ENCODE results near the gene PGRMC2.
"Not testable (repeated sequence)": the region's sequence is repeated elsewhere in the genome, so short reads cannot be mapped to it uniquely, and the experiment has no call there.

PGRMC2 gene

DNA sequence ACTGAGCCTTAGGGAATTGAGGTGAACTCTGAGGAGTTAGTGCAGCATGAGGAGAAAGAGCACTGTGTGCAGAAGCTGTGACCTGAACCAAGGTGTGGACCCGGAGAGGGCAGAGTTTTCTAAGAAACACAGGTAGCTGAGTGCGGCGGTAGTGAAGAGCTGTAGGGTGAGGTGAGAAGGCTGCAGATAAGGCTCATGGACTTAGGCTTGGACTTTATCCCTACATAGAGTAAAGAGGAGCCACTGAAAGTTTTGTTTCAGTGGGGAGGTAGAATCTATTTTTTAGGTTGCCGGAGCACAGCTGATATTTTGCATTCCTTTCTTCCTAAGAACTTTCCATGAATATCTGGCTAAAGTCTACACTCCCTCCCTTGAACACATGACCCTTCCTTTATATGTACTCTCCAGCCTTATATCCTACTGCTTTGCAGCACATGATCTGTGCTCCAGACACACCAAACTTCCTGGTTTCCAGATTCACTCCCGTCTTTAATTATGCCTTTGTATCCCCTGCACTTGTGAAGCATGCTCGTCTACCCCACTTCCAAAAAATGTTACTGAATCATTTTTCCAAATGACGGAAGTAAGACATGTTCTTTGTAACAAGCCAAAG, 10.6 kb upstream of the PGRMC2 start:
- DNase-seq = no peak

DNA sequence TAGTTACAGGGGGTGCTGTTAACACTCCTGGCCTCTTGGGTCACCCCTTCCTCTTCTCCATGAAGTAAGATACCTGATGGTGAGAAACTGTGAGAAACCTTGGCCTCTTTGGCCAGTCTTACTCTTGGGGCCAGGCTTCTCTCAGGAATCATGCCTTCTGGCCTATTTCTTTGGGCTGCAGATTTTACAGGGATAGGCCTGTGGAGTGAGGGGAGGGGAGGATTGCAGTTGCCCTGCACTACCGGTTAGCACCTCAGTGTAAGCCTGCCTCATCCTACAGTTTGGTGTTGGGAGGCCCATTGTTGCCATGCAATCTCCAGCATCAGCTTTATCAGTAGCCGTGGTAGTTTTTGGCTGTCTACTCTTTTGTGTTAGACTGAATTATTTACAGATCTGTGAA, 7.6 kb upstream of the PGRMC2 start:
- no peak for DNase-seq

DNA sequence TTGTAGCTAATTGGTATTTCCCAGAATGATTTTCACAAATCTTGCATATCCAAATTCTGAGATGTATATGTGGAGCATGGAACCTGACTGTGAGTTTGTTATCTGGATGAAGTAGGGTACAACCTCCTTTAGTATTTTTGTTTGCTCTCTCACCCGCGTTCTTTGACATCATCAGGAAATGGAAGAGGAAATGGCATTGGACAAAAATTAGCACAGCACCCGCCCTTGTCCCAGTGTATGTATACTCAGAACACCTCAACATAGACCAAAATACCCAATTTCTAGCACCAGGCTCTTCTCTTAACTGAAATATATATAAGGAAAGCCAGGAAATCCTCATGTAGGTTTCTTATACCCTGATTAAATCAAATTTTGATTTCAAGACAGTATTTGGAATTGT, 6.9 kb upstream of the PGRMC2 start:
- DNase-seq = no peak

DNA sequence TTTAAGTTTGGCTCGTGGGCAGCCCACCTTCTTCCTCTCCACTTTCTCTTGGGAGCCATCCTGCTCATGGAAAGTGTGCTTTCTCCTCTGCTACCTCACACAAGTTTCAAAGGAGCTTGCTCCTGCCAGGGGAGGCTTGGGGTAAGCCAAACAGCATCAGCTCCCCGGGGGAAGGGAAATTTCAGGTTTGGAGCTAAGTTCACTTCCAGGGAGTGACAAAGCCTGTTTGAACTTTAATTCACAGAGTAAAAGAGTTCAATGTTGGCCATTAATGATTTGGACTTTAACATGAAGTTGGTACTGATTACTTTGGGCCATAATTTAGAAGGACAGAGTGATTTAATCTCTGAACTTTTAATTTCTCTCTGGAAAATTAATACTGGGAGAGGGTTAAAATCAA, 4.7 kb upstream of the PGRMC2 start:
- no peak for DNase-seq

DNA sequence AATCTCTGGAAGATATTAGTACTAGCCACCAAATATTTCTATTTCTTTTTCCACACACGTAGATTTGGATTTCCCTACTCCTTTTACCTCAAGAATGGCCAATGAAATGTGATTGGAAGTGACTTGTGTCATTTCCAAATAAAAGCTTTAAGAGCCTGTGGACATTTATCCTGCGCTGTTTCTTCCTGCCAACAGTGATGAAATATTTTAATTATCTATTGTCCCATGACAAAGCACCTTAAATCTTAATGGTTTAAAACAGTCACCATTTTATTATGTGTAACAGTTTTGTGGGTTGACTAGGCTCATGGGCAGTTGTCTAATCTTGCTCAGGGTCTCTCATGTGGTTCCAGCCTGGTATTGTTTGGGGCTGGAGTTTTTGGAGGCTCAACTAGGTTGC, 3.5 kb upstream of the PGRMC2 start:
- DNase-seq = no peak

DNA sequence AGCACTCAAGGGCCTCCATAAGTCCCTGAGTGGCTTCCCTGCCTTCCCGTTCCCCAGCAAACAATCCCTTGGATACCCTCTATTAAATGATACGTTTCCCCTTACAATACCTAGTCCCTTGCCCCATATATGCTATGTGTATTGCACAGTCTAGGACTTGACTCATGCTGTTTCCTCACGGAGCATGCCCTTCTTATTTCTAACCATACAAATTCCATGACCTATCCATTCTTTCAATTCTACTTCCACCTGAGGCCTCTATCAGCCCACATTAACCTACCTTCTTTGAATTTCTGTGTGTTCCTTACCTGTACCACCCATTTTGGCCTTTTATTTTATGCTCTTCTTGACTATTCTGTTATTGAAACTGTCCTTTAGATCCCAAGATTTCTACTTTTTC, 2.9 kb upstream of the PGRMC2 start:
- DNase-seq = no peak

DNA sequence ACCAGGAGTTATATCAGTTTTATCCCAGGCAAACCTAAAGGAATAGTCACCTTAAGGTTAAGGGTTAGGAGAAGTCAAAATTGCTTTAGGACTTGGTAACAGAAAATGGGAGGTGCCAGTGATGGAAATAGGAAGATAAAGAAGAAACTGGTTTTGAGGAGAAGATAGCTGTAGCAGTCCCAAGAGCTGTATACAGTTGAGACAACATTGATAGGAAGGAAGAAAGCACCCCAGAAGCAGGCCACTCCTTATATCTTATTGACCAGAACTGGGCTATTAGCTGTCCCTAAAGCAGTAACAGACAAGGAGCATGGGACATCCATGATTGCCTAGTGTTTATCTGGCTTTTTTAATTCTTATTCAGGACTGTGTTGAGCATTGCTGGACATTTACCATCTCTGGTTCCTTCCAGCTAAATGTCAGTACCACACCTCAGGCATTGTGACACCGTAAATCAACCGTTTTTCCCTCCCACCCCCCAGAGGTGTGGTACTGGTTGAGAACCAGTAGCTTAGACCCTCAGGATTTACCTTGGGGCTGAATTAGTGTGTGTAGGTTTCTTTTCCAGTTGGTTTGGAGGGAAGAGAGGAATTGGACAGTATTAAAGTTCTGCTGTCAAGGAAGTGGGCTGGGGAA, 2.0 kb upstream of the PGRMC2 start:
- DNase-seq = no peak

DNA sequence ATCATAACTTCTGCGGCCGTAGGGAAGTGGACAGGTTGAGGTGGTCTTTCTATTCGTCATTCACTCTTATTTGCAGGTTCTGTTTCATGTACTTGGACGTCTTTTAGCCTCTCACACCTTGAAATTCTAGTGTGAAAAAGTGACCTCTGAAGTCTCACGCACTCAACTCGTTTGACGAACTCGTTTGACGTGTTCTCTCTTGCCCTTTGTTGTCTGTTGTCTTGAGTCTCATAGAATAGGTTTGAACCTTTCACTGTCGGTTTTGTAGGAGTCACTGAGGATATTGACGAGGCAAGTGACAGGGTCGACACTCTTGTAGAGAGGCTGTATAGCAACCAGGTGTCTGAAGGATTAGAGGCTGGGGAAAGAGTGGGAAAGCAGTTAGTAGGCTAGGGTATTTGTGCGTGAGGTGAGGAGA, 1.1 kb upstream of the PGRMC2 start:
- no peak for DNase-seq

DNA sequence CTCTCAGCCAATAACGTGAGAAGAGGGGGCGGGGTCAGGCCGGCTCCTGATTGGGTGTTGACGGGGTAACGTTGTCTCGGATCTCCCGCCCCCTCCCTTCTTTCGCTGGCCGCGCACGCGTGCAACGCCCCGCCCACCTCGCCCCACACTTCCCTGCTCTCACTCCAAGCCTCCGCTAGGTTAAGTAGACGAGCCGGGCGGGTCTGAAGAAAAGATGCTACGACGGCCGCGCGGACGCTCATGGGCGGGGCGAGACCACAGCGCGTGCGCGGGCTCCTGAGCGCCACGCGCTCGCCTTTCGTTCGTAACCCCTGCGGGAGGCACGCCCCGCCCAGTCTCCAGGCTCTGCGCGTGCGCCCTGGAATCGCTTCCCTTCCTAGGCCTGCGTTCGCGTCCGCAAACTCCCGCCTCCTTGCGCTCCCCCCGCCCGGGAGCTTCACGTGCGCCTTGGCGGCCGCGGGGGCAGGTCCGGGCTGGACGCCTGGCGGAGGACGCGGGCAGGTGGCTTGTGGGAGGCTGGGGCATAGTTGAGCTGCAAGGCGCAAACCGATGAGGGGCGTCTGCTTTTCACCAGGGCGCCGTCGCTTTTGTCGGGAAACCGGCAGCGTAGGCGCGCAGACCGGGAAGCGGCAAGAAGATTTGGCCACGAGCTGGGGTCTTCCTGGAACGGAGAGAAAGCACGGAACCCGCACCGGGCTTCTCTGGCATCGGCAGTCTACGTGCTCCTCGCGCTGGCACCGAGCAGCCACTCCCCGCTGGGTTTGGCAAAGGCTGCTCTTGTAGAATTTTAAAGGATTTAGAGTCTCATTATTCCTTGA, 467 bp upstream of the PGRMC2 start:
- peak; percentile 99 for DNase-seq

DNA sequence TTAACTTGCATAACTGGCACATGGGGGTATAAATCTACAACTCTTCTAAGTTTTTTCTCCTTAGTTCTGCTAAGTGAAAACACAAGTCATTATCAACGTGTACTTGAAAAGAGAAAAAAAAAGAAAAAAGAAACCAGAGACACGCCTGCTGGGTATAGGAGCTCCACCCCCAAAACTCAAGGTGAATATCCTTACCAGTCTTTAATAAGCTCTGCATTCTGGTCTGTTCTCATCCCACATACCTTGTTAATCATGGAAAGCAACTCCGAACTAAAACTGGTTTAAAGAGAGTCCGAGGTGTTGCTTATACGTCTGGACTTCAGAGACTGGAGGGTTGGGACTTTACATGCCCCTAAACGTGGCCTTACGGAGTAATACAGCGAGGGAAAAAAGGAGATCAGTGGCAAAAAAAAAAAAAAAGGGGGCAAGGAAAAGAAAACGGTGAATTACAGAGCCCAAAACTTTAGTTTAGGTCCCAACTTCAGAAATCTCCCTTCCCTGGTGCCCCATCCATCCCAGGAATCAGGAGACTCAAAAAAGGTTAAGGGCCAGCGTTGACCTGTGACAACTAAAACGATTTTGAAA, 1.0 kb downstream of the PGRMC2 start:
- no peak for DNase-seq

DNA sequence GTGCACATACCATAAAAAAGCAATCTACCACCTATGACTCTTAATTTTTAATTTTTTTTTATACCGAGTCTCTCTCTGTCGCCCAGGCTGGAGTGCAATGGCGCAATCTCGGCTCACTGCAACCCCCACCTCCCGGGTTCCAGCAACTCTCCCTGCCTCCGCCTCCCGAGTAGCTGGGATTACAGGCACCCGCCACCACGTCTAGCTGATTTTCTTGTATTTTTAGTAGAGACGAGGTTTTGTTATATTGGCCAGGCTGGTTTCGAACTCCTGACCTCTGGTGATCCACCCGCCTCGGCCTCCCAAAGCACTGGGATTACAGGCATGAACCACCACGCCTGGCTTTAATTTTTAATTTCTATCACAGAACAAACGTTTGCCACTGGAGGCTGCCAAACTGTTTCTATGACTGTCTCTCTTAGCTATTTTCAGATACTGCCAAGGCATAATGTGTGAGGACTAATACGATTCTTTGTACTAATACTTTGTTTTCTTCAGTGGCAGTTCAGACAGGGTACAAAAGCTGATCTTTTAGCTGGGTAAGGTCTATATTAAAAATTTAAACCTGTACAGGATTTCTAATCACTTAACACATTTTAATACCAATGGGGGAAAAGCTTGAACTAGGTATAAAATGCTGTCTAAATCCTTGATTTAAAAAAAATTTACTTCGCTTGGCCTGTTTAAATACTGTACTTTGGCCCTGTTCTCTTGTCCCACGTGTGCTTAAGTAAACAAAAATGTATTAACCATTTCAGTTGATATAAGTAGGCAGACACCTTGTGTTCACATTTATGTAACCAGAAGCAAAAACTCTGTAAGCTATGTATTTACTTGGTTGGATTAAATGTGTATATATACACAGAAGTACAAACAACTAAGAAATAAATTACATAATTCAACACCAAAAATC, 2.3 kb downstream of the PGRMC2 start:
- DNase-seq = no peak

DNA sequence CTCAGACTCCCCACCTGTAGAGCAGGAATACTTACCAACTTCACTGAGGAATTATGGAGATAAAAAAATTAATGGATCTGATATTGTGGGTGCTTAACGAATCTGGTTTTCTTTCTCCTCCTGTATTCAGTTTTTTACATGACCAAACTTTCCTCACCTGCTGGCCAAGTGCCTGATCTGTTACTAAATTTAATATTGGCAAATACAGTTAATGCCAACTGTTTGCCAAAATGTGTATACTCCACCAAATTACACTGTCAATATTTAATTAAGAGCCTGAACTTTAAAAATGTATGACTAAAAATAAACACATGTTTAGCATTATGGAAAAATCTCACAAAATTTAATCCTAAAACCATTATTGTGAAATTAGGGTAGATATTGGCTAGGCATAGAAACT, 3.3 kb downstream of the PGRMC2 start:
- no peak for DNase-seq

DNA sequence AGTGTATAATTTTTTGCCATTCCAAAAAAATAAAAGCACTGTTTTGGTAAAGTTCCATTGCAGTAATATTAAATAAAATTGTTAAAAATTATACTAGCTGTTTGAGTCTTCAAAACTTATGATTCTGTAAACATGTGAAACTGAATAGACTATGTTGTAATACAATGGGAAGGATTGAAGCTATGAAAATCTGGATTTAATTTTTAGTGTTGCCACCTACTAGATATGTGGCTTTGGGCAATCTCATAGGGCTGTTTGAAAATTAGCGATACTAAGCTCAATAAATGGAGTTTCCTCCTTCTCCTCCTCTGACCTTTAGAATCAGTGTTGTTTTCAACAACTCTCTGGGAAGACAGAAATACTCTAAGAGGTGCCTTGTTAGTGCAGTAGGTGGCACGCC, 4.5 kb downstream of the PGRMC2 start:
- DNase-seq = no peak

DNA sequence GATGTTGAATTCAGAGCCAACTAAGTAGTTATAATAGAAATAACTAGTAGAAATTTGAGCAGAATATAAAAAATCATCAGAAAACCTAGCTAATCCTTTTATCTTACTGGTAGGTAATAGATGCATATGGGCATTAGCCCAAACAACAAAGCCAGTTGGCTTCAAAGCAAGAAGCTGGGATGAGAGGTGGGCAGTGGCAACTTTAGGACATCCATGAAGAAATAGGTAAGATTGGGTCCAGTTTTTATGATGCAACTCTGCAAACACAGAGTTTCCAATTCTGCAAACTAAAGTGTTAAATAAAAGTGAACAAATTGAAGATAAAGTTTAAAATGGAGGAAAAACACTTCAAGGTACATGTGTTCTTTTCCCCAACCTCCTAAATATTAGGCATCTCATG, 5.1 kb downstream of the PGRMC2 start:
- DNase-seq = no peak

DNA sequence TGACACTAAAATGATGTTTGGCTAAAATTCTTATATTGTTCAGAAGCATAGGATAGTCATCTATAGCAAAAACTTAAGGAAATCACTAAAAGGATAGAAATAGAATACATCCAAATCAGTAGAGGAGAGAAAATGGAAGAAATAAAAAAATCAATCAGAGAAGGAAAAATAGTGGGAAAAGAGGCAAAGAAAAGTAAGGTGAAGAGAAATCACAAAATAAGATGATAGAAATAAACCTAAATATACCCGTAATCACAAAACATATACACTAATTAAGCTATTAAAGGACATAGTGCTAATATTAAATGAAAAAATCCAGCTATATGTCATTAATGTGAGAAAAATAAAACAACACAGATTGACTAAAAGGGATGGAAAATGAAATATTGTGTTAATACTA, 6.3 kb downstream of the PGRMC2 start:
- no peak for DNase-seq

DNA sequence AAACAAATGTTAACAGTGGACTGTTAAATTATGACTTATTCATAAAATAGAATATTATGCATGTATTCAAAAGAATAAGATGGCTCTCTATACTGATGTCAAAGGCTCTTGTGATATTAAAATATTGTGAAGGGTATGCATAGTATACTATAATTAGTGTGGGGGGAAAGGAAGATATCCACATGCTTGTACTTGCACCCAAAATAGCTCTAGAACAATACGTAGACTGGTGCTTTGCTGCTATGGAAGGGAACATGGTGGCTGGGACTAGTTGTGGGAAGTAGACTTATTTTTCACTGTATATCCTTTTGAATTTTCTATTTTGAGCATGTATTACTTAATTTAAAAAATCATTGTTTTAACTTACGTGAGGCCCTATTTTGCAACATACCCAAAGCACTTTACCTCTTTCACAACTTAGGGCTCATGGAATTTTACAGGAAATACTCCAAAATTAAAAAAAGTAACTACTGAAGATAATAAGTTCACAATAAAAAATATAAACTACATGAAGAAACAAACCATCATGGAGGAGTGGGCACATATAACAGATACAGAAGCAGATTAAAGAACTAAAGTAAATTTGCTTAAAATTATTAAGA, 7.9 kb downstream of the PGRMC2 start:
- DNase-seq = no peak

DNA sequence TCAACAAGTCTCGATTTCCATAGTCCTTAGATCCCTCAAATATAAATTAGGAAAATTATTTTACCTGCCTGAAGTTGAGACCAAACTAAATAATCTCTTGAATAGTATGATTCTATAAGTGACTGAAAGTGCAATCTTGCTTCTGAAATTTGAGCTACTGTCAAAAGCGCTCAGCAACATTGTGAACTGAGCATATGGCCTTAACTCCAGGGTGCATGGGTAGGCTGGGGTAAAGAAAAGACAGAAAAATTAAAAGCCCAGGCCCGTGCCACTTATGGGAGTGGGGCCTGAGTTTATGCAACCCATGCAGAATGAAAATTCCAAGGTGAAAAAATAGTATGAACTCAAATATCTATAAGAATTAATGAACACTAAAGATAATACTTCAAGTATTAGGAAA, 9.8 kb downstream of the PGRMC2 start:
- no peak for DNase-seq

DNA sequence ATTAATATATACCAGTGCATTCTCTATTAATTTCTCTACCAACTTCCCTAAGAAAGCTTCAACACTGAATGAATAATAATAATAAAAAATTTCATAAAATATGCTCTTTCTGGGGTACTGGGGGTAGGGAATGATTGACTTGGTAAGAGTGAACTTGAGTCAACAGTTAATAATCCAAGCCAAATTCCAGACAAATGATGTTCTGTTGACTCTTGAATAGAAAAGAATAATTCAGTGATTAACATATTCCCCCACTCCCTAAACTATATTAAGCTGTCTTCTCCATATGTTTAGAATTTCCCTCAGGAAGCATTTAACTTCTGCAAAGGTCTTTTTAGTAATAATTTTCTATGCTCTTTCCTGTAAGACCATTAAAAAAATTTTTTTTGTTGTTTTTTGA, 12.3 kb downstream of the PGRMC2 start:
- no peak for DNase-seq

DNA sequence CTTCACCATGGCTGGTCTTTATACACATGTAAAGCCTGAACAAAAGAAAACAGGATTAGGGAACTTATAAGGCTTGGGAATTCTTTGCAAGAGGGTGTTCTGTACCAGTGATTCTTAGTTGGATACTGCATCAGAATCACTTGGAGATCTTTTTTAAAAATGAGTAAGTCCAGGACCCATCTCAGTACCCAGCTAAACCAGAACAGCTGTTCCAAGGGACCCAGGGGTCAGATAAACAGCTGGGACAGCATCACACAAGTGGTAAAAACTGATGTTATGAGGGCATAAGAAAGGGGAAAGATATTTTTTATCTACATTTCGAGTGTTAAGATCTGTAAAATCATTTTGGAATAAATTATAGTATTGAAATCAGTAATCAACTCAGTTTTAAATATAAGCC, 16.1 kb downstream of the PGRMC2 start:
- DNase-seq = no peak

DNA sequence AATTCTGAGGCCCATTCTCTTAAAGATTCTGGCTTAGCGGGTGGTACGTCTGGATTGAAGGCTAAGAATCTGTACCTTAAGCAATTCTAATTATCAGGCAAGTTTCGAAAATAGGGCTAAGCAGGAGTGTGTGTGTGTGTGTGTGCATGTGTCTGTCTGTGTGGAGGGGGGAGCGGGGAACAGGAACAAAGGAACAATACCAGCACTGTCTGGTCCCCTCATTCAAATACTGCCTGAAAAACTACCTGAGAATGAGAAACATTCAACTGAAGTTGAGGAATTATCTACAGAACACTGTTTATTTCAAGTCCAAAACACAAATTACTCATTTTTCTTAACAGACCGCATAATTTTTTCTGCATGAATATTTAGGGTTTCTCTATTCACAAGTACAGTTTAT, 18.6 kb downstream of the PGRMC2 start:
- no peak for DNase-seq

DNA sequence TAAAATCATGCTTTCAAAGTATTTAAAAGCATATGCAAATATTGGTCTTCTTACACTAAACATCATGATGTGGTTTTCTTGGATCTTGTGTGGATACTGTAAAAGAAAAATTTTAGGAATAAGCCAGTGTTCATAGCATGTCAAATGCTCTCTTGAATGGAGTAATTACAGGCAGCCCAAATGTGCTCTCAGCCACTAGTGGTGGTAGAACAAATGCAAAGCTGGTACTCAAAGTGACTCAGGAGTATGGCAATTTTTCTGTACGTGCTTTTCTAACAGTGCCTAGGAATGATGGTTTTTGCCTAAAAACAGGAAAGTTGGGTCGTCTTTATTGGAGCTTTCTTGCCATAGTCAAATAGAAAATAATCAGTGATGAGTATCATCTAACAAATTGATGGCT, 19.9 kb downstream of the PGRMC2 start:
- no peak for DNase-seq

DNA sequence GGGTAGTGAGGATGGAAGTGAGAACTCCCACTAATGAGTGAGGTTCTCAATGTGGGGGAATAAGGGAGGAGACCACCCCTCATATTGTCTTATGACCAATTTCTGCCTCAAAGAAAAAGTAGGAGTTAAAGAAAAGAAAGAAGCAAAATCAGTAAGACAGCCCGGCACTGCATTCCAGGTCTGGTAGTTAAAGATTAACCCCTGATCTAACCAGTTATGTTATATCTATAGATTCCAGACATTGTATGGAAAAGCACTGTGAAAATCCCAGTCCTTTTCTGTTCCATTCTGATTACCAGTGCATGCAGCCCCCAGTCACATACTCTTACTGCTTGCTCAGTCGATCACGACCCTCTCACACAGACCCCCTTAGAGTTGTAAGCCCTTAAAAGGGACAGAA, 20.4 kb downstream of the PGRMC2 start:
- DNase-seq = not testable (repeated sequence)
